MM.1S (cell line): ENCODE results near the gene GAK.

Experiments
- EZH2 ChIP-seq: fragments of 300-600 bp; sonication (generic); optimal IDR thresholded peaks from 2 replicates; pipeline ENCODE3; 2017; ENCODE audit warnings: low read depth, mild to moderate bottlenecking, antibody characterized with exemption, low read length, mixed read lengths
- TF ChIP-seq, protein P1 (sequence below): fragments of 300-600 bp; sonication (generic); IDR thresholded peaks from 2 replicates; pipeline ENCODE4 v1.5.1; 2016; ENCODE audit warnings: antibody characterized with exemption, low read length, mixed read lengths

DNA sequence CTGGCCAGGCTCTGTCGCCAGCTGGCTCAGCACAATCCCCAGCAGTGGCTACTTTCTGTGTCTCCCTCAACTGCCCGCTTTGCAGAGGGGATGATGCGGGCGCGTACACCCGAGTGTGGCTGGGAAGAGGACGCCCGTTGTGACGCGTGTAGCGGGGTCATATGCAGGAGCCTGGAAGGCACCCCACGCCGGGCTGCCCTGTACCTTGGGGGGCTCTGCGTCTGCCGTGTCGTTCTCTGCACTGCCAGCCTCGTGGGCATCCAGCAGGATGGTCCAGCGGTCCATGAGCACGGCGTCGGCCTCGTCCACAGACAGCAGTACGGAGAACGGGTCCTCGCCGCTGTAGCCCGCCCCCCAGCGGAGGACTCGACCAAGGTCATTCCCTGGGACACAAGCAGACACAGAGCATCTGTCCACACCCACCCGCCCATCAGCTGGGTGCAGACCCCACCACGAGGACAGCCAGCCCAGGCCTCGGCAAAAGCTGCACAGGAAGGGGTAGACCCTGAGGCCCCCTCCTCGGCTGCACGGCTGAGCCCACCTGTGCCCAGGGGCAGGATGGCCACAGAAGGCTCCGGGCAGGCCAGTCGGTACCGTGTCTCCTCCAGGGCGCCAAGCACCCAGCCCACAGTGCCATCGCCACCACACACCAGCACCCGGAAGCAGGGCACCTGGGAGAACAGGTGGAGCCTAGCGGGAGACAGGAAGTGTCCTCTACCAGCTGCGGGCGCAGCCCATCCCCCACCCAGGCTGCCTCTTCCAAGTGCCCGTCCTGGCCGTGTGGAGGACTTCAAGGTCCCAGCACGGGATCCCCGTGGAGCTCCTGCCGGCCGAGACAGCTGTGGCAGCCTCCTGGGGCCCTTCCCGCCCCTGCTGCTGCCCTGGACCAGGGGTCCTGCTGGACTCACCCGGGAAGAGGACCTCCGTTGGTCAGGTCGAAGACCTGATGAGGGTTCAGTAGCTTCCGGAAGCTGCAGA lies 30.4 kb upstream of the GAK start:
- TF ChIP-seq, protein P1, sequence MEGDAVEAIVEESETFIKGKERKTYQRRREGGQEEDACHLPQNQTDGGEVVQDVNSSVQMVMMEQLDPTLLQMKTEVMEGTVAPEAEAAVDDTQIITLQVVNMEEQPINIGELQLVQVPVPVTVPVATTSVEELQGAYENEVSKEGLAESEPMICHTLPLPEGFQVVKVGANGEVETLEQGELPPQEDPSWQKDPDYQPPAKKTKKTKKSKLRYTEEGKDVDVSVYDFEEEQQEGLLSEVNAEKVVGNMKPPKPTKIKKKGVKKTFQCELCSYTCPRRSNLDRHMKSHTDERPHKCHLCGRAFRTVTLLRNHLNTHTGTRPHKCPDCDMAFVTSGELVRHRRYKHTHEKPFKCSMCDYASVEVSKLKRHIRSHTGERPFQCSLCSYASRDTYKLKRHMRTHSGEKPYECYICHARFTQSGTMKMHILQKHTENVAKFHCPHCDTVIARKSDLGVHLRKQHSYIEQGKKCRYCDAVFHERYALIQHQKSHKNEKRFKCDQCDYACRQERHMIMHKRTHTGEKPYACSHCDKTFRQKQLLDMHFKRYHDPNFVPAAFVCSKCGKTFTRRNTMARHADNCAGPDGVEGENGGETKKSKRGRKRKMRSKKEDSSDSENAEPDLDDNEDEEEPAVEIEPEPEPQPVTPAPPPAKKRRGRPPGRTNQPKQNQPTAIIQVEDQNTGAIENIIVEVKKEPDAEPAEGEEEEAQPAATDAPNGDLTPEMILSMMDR = no peak
- no peak for TF ChIP-seq EZH2
